ENCODE measurements around the gene FBXO41.

Gene FBXO41

DNA sequence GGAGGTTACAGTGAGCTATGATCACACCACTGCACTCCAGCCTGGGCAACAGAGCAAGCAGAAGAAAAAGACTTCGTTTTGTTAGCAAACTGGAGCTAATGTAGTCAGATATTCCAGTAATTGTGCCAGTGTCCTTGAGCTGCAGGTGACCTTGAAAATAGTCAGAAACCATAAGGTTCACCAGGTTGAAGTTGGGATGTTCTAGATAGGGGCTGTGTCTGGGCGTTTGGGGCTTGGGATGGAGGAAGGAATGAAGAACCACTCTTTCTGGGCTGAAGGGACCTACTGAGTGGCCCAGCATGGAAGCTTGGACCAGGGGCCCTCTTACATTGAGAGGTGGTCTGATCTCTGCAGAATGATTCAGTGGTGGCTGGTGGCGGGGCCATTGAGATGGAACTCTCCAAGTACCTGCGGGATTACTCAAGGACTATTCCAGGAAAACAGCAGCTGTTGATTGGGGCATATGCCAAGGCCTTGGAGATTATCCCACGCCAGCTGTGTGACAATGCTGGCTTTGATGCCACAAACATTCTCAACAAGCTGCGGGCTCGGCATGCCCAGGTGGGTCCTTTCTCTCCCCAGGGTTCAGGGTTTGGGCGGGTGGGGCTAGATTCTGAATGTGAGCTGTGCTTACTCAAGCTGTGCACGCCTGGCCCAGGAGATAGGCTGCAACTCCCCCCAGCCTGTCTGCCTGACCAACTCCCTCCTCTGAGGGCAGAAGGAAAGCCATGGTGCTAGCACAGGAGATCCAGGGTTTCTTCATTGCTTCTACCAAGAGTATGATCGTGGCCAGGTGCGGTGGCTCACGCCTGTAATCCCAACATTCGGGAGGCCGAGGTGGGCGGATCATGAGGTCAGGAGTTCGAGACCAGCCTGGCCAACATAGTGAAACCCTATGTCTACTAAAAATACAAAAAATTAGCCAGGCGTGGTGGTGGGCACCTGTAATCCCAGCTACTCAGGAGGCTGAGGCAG is 33.1 kb downstream of the FBXO41 start:
- Histone ChIP-seq H3K27ac (no peak overlapping the region), H3K27me3 (replicated peaks) (no peaks in the 10 kb centered on the region), H3K4me3 (ENCODE audit: low read depth, low read length) (no peak overlapping the region), H3K36me3 (replicated peaks) (peaks cover 65% of the 10 kb centered on the region)
- TF ChIP-seq, protein P1, sequence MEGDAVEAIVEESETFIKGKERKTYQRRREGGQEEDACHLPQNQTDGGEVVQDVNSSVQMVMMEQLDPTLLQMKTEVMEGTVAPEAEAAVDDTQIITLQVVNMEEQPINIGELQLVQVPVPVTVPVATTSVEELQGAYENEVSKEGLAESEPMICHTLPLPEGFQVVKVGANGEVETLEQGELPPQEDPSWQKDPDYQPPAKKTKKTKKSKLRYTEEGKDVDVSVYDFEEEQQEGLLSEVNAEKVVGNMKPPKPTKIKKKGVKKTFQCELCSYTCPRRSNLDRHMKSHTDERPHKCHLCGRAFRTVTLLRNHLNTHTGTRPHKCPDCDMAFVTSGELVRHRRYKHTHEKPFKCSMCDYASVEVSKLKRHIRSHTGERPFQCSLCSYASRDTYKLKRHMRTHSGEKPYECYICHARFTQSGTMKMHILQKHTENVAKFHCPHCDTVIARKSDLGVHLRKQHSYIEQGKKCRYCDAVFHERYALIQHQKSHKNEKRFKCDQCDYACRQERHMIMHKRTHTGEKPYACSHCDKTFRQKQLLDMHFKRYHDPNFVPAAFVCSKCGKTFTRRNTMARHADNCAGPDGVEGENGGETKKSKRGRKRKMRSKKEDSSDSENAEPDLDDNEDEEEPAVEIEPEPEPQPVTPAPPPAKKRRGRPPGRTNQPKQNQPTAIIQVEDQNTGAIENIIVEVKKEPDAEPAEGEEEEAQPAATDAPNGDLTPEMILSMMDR (IDR thresholded peaks at IDR 0.05; ENCODE audit: low read depth, low read length, missing control alignments) = no peak
- in situ Hi-C loops (cut with HindIII; ENCODE audit: low pct_ligation_motif_present, low sequenced_read_pairs) = no loop called here
- no peak for DNase-seq

DNA sequence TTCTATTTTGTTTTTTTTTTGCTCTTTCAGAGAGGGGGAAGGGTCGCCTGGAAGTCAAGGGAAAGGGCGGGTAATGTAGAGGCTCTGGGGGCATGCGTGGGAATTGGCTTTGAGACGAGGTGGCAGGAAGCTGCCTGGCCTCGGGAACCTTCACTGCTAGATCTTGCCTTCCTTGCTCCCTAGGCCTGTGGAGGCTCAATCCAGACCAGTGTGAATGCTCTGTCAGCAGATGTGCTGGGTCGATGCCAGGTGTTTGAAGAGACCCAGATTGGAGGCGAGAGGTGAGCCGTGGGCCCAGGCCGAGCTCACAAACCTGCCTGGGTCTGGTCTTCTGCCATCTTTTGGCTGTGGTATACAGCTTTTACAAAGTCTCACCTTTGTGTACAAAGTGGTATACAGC is 34.6 kb downstream of the FBXO41 start:
- Histone ChIP-seq H3K4me3 (ENCODE audit: low read depth, low read length) (no peak overlapping the region), H3K27me3 (replicated peaks) (no peaks in the 10 kb centered on the region), H3K27ac (no peak overlapping the region), H3K36me3 (replicated peaks) (peaks cover 79% of the 10 kb centered on the region)
- TF ChIP-seq, protein P1 (IDR thresholded peaks at IDR 0.05; ENCODE audit: low read depth, low read length, missing control alignments) = no peak
- DNase-seq = no peak
- in situ Hi-C loops (cut with HindIII; ENCODE audit: low pct_ligation_motif_present, low sequenced_read_pairs) = no loop called here

DNA sequence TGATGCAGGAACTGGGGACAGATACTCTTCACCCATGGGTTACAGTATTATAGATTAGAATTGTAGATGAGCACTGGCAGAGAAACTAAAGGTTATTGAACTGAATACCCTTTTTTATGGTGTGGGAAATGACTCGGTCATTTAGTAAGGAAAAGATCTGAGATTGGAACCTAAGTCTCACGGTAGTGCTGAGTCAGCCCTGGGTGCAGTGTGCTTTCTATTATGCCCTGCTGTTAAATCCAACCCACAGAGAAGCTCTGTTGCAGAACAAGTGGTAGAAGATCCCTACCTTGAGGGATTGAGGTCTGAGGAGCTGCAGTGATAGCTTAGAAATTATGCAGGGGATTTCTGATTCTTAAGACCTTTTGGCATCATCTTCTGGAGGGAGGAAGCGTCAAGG is 37.4 kb downstream of the FBXO41 start:
- TF ChIP-seq, protein P1 (IDR thresholded peaks at IDR 0.05; ENCODE audit: low read depth, low read length, missing control alignments) = no peak
- Histone ChIP-seq H3K36me3 (replicated peaks) (peaks cover 82% of the 10 kb centered on the region), H3K27ac (no peak overlapping the region)

DNA sequence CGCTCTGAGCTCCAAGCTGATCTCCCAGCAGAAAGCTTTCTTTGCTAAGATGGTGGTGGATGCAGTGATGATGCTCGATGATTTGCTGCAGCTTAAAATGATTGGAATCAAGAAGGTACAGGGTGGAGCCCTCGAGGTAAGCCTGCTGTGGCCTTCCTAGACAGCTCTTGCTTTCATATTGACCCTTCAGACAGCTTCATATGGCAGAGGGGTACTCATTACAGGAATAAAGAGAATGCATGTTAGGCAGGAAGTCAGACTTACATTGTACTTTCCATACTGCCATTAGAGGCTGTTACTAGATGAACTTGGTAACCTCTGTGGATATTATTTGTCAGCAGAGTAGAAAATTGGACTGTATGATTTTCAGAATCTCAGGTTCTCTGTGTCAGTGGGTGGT is 39.7 kb downstream of the FBXO41 start:
- Histone ChIP-seq H3K4me3 (ENCODE audit: low read depth, low read length) (no peak overlapping the region), H3K27ac (no peak overlapping the region), H3K36me3 (replicated peaks) (peaks cover 80% of the 10 kb centered on the region), H3K27me3 (replicated peaks) (no peaks in the 10 kb centered on the region)
- DNase-seq = no peak
- TF ChIP-seq, protein P1 (IDR thresholded peaks at IDR 0.05; ENCODE audit: low read depth, low read length, missing control alignments) = no peak
- in situ Hi-C loops (cut with HindIII; ENCODE audit: low pct_ligation_motif_present, low sequenced_read_pairs) = no loop called here

More for the DNA sequence above, 37.4 kb downstream of the FBXO41 start:
- in situ Hi-C loops (cut with HindIII; ENCODE audit: low pct_ligation_motif_present, low sequenced_read_pairs) = no loop called here
- DNase-seq = no peak
- Histone ChIP-seq H3K4me3 (ENCODE audit: low read depth, low read length) (no peak overlapping the region), H3K27me3 (replicated peaks) (no peaks in the 10 kb centered on the region)

DNA sequence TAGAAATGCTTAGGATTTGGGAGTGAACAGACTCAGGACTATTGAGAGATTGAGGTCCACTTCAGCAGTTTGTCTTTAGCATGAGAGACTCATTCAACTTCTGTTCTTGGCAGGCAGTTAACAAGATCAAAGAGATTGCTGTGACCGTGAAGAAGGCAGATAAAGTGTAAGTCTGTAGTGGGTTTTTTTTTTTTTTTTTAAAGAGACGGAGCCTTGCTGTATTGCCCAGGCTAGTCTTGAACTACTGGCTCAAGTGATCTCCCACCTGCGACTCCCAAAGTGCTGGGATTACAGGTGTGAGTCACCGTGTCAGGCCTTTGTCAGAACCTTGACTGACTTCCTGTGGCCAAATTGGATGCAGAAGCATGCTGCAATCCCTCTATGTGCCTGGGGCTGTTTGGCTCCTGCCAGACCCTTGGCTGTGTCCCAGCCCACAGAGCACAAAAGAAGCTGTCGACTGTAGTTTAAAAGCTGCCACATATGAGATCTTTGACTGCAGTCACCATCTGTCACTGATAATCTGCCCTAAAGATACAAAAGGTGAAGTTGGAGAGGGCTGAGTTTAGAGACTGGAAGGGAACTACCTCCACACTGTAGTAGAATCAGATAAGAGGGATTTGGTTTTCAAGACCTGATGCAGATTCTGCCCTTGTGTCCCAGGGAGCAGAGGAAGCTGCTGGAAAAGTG is 40.3 kb downstream of the FBXO41 start:
- Histone ChIP-seq H3K4me3 (ENCODE audit: low read depth, low read length) (no peak overlapping the region), H3K27me3 (replicated peaks) (no peaks in the 10 kb centered on the region), H3K27ac (no peak overlapping the region), H3K36me3 (replicated peaks) (peaks cover 74% of the 10 kb centered on the region)
- no peak for DNase-seq
- in situ Hi-C loops (cut with HindIII; ENCODE audit: low pct_ligation_motif_present, low sequenced_read_pairs) = no loop called here
- TF ChIP-seq, protein P1 (IDR thresholded peaks at IDR 0.05; ENCODE audit: low read depth, low read length, missing control alignments) = no peak
